Neural cell (in vitro differentiated cells): ENCODE measurements around the gene TXLNG. TPM values are rescaled to one million over a fixed set of nuclear protein-coding genes. Genes with fewer than 3 reads are reported as not detected.

Experiments
- H2AFZ ChIP-seq: fragments of 200-600, 300-800 bp; sonication (generic), shearing (Covaris generic); 2 replicates; pipeline ENCODE4 v1.6.0; 2014; ENCODE audit warnings: low read depth, mild to moderate bottlenecking, antibody characterized with exemption, low read length, moderate library complexity
- H3F3A ChIP-seq: fragments of 200-600 bp; shearing (Covaris generic); 2 replicates; pipeline ENCODE4 v1.6.1; 2016; ENCODE audit warnings: mild to moderate bottlenecking, moderate library complexity, mixed read lengths, antibody characterized with exemption, low read length; ENCODE audit not compliant: insufficient read depth, poor library complexity, severe bottlenecking
- H3K27ac ChIP-seq: fragments of 200-600, 300-800 bp; sonication (generic), shearing (Covaris generic); 2 replicates; pipeline ENCODE4 v1.5.1; 2014; ENCODE audit warnings: mild to moderate bottlenecking, low read length, moderate library complexity
- H3K27me3 ChIP-seq: fragments of 300-800, 200-600 bp; sonication (generic), shearing (Covaris generic); 2 replicates; pipeline ENCODE4 v1.6.0; 2014; ENCODE audit warnings: mild to moderate bottlenecking, low read depth, low read length, moderate library complexity; ENCODE audit not compliant: insufficient read depth
- H3K36me3 ChIP-seq: fragments of 300-800, 200-600 bp; sonication (generic), shearing (Covaris generic); 2 replicates; pipeline ENCODE4 v1.5.1; 2014; ENCODE audit warnings: mild to moderate bottlenecking, antibody characterized with exemption, low read length, moderate library complexity; ENCODE audit not compliant: insufficient read depth
- H3K4me2 ChIP-seq: fragments of 300-800, 200-600 bp; sonication (generic), shearing (Covaris generic); 2 replicates; pipeline ENCODE4 v1.6.0; 2014; ENCODE audit warnings: mild to moderate bottlenecking, low read length
- H3K4me3 ChIP-seq: fragments of 300-800, 200-600 bp; sonication (generic), shearing (Covaris generic); 2 replicates; pipeline ENCODE4 v1.5.1; 2014; ENCODE audit warnings: mild to moderate bottlenecking, low read length, moderate library complexity
- H3K79me2 ChIP-seq: fragments of 200-600 bp; shearing (Covaris generic); replicated peaks from 2 replicates; pipeline ENCODE4 v1.6.0; 2014; ENCODE audit warnings: mild to moderate bottlenecking, low read length, moderate library complexity; ENCODE audit not compliant: insufficient read depth
- H3K9ac ChIP-seq: fragments of 300-800, 200-600 bp; sonication (generic), shearing (Covaris generic); 2 replicates; pipeline ENCODE4 v1.6.1; 2016; ENCODE audit warnings: mild to moderate bottlenecking, low read length, mixed read lengths
- H3K9me2 ChIP-seq: fragments of 200-600 bp; shearing (Covaris generic); 2 replicates; pipeline ENCODE4 v1.6.1; 2016; ENCODE audit warnings: mild to moderate bottlenecking, low read length, mixed read lengths; ENCODE audit not compliant: insufficient read depth
- H3K9me3 ChIP-seq: fragments of 200-600, 300-800 bp; sonication (generic), shearing (Covaris generic); 2 replicates; pipeline ENCODE4 v1.6.1; 2016; ENCODE audit warnings: mild to moderate bottlenecking, mixed run types, low read length, moderate library complexity, mixed read lengths
- H4K20me1 ChIP-seq: fragments of 200-600 bp; shearing (Covaris generic); 2 replicates; pipeline ENCODE4 v1.6.1; 2016; ENCODE audit warnings: mild to moderate bottlenecking, mixed run types; ENCODE audit not compliant: insufficient read depth
- CTCF ChIP-seq: fragments of 450-650 bp; IDR thresholded peaks from 2 replicates; pipeline ENCODE4 v1.5.1; 2014; ENCODE audit warnings: antibody characterized with exemption, mild to moderate bottlenecking, moderate library complexity; ENCODE audit not compliant: poor library complexity, severe bottlenecking
- EP300 ChIP-seq: fragments of 450-650 bp; conservative IDR thresholded peaks from 2 replicates; pipeline ENCODE4 v1.6.1; 2014; ENCODE audit warnings: antibody characterized with exemption, mild to moderate bottlenecking, moderate library complexity; ENCODE audit not compliant: poor library complexity, severe bottlenecking
- EZH2 ChIP-seq: fragments of 200-600, 300-800 bp; shearing (Covaris generic), sonication (generic); IDR thresholded peaks from 2 replicates; pipeline ENCODE4 v1.6.1; 2014; ENCODE audit warnings: antibody characterized with exemption, low read length, borderline replicate concordance, mild to moderate bottlenecking; ENCODE audit not compliant: insufficient read depth, poor library complexity, severe bottlenecking
- MXI1 ChIP-seq: fragments of 450-650 bp; conservative IDR thresholded peaks from 2 replicates; pipeline ENCODE4 v1.6.1; 2014; ENCODE audit warnings: antibody characterized with exemption, mild to moderate bottlenecking; ENCODE audit not compliant: poor library complexity, severe bottlenecking
- POLR2AphosphoS5 ChIP-seq: IDR thresholded peaks from 2 replicates; pipeline ENCODE4 v1.6.1; 2012
- RAD21 ChIP-seq: fragments of 450-650 bp; conservative IDR thresholded peaks from 2 replicates; pipeline ENCODE4 v1.6.1; 2014; ENCODE audit warnings: antibody characterized with exemption, mild to moderate bottlenecking, moderate library complexity
- REST ChIP-seq: IDR thresholded peaks from 2 replicates; pipeline ENCODE4 v1.6.1; 2012; ENCODE audit warnings: borderline replicate concordance
- SMC3 ChIP-seq: fragments of 450-650 bp; conservative IDR thresholded peaks from 2 replicates; pipeline ENCODE4 v1.6.1; 2014; ENCODE audit warnings: antibody characterized with exemption, mild to moderate bottlenecking, moderate library complexity; ENCODE audit not compliant: poor library complexity
- TAF1 ChIP-seq: IDR thresholded peaks from 2 replicates; pipeline ENCODE4 v1.6.1; 2012; ENCODE audit warnings: low read depth
- polyA plus RNA-seq: library from polyadenylated mRNA; depleted of rRNA; stranded (reverse); fragments of >200 nt; gene quantifications from 2 replicates; pipeline ENCODE4 v1.2.3, GENCODE V29; 2014

Gene TXLNG
- polyA plus RNA-seq, 1 donor from 2014 or later: 24.2 TPM

GRCh38 chrX:16827225-16827624 lies 41.0 kb downstream of the TXLNG start:
- Histone ChIP-seq H3K36me3 (no peaks in the 10 kb centered on the region), H3K9ac (no peak overlapping the region), H3K4me2 (no peak overlapping the region), H3K4me3 (no peak overlapping the region), H3K9me3 (no peaks in the 10 kb centered on the region), H3K27ac (no peak overlapping the region), H2AFZ (no peak overlapping the region), H3K9me2 (no peaks in the 10 kb centered on the region), H4K20me1 (no peaks in the 10 kb centered on the region), H3F3A (no peaks in the 10 kb centered on the region), H3K79me2 (no peaks in the 10 kb centered on the region), H3K27me3 (no peaks in the 10 kb centered on the region)
- no peak for TF ChIP-seq EZH2
- TF ChIP-seq REST: no peak

GRCh38 chrX:16828124-16828908 lies 42.0 kb downstream of the TXLNG start:
- no peak overlapping the region for H3K27ac ChIP-seq
- no peak overlapping the region for H2AFZ ChIP-seq
- TF ChIP-seq CTCF (no peak), EZH2 (no peak), MXI1 (no peak), TAF1 (no peak), POLR2AphosphoS5 (no peak), EP300 (no peak), RAD21 (no peak), SMC3 (no peak), REST (no peak)
- no peaks in the 10 kb centered on the region for H3K9me3 ChIP-seq
- H3K79me2 ChIP-seq: no peaks in the 10 kb centered on the region
- H4K20me1 ChIP-seq: no peaks in the 10 kb centered on the region
- H3F3A ChIP-seq: no peaks in the 10 kb centered on the region
- H3K27me3 ChIP-seq: no peaks in the 10 kb centered on the region
- H3K36me3 ChIP-seq: no peaks in the 10 kb centered on the region
- H3K4me2 ChIP-seq: no peak overlapping the region
- H3K9me2 ChIP-seq: no peaks in the 10 kb centered on the region
- no peak overlapping the region for H3K9ac ChIP-seq
- no peak overlapping the region for H3K4me3 ChIP-seq
